Common myeloid progenitor, CD34-positive (primary cell): ENCODE data around the gene F3.
A peak's percentile ranks its signal among the peaks of the same experiment; 100 is the strongest.

Source experiments
- CTCF ChIA-PET: fragments of 350-600 bp; sonication (Branson Sonifier 250); formaldehyde crosslinking; loops from one replicate; lab custom pipeline; 2021; ENCODE audit warnings: antibody characterized with exemption; lab: Charles Lee
- POLR2A ChIA-PET: fragments of 350-600 bp; sonication (Branson Sonifier 250); formaldehyde crosslinking; loops from one replicate; lab custom pipeline; 2021; ENCODE audit warnings: antibody characterized with exemption; lab: Charles Lee
- DNase-seq, 3 donors: peaks; one replicate each; pipeline versions ENCODE4 v3.0.0 to v3.0.0-alpha.2; 2013
- H3K27ac ChIP-seq, 2 experiments: 1 replicate in 1 of 2; 2 replicates in 1 of 2; pipeline ENCODE4 v1.7.0; 2013; ENCODE audit warnings: inconsistent platforms in 2 of 2, low read length in 2 of 2, mild to moderate bottlenecking in 2 of 2, low read depth in 1 of 2, moderate library complexity in 1 of 2; ENCODE audit not compliant: severe bottlenecking in 2 of 2, insufficient read depth in 1 of 2, poor library complexity in 1 of 2
- H3K27me3 ChIP-seq, 5 experiments: replicated peaks in 2 of 5; 1 replicate in 3 of 5; 2 replicates in 2 of 5; pipeline versions ENCODE4 v1.6.1 to v1.7.0; 2013; ENCODE audit warnings: low read length in 4 of 5, mild to moderate bottlenecking in 2 of 5, moderate library complexity in 2 of 5, inconsistent platforms in 1 of 5; ENCODE audit not compliant: insufficient read depth in 5 of 5, control insufficient read depth in 4 of 5
- H3K36me3 ChIP-seq, 4 experiments: 1 replicate in 2 of 4; 2 replicates in 2 of 4; pipeline versions ENCODE4 v1.6.1 to v1.7.0; 2013; ENCODE audit warnings: low read length in 3 of 4, control low read depth in 1 of 4, mild to moderate bottlenecking in 1 of 4; ENCODE audit not compliant: control insufficient read depth in 4 of 4, insufficient read depth in 4 of 4
- H3K4me1 ChIP-seq, 4 experiments: 1 replicate in 3 of 4; 2 replicates in 1 of 4; pipeline versions ENCODE4 v1.6.1 to v1.7.1; 2013; ENCODE audit warnings: low read length in 3 of 4, mild to moderate bottlenecking in 3 of 4, control low read depth in 1 of 4, inconsistent platforms in 1 of 4, moderate library complexity in 1 of 4; ENCODE audit not compliant: control insufficient read depth in 4 of 4, insufficient read depth in 4 of 4; ENCODE audit errors: control extremely low read depth in 1 of 4
- H3K4me3 ChIP-seq, 7 experiments: 1 replicate in 4 of 7; 2 replicates in 3 of 7; pipeline versions ENCODE4 v1.5.1 to v1.7.0; 2013; ENCODE audit warnings: mild to moderate bottlenecking in 7 of 7, low read length in 6 of 7, moderate library complexity in 6 of 7, inconsistent platforms in 2 of 7, low read depth in 2 of 7, control low read depth in 1 of 7; ENCODE audit not compliant: insufficient read depth in 4 of 7, control insufficient read depth in 1 of 7; ENCODE audit errors: extremely low read depth in 1 of 7
- H3K9me3 ChIP-seq, 5 experiments: 1 replicate in 4 of 5; 2 replicates in 1 of 5; pipeline versions ENCODE4 v1.6.1 to v1.7.1; 2013; ENCODE audit warnings: low read length in 4 of 5, mild to moderate bottlenecking in 2 of 5, inconsistent platforms in 1 of 5, low read depth in 1 of 5, moderate library complexity in 1 of 5; ENCODE audit not compliant: control insufficient read depth in 4 of 5, insufficient read depth in 2 of 5; ENCODE audit errors: control extremely low read depth in 1 of 5
- WGBS: methylation state at CpG from one replicate; pipeline ENCODE4 v1.1.5; 2013; ENCODE audit not compliant: insufficient coverage; 5-methylcytosine and 5-hydroxymethylcytosine counted together

Gene F3

GRCh38 chr1:94543893-94544635 lies 2.5 kb upstream of the F3 start:
- peaks cover 5 to 20% (median 17%) of the 10 kb centered on the region in 5 experiments for H3K27me3 ChIP-seq
- ChIA-PET POLR2A (no interaction called here), CTCF (interaction anchor here (2.3 kb wide), 1 partner anchor 17 kb away, joined by 7 read pairs; no protein-coding TSS in a partner anchor)
- H3K9me3 ChIP-seq = peaks cover 0 to 4% (median 2%) of the 10 kb centered on the region in 5 experiments
- H3K36me3 ChIP-seq = no peaks in the 10 kb centered on the region
- DNase-seq = no peak
- WGBS = 100% methylated on average over 1 of the region's 4 CpGs
- no peak overlapping the region for H3K4me3 ChIP-seq
- H3K4me1 ChIP-seq = peaks cover 8 to 27% (median 23%) of the 10 kb centered on the region in 4 experiments
- no peak overlapping the region for H3K27ac ChIP-seq

- no peak overlapping the region for H3K27ac ChIP-seq
- H3K4me3 ChIP-seq = peak overlapping the region in 3 of 7 experiments; percentile 78 to 85 (median 81)
- ChIA-PET CTCF (interaction anchor here (2.3 kb wide), 1 partner anchor 18 kb away, joined by 7 read pairs; no protein-coding TSS in a partner anchor), POLR2A (no interaction called here)
- DNase-seq = peak in 2 of 3 donors; percentile 57 to 69
- H3K9me3 ChIP-seq = peaks cover 0 to 4% (median 2%) of the 10 kb centered on the region in 5 experiments
- H3K27me3 ChIP-seq = peaks cover 5 to 24% (median 20%) of the 10 kb centered on the region in 5 experiments
- 0% methylated on average over 1 of the region's 1 CpG for whole genome bisulfite sequencing
- H3K4me1 ChIP-seq = peaks cover 8 to 27% (median 23%) of the 10 kb centered on the region in 4 experiments
- no peaks in the 10 kb centered on the region for H3K36me3 ChIP-seq
Measured at GRCh38 chr1:94543001-94543400, 1.4 kb upstream of the F3 start.

- no peak overlapping the region for H3K27ac ChIP-seq
- H3K4me1 ChIP-seq = peaks cover 8 to 27% (median 23%) of the 10 kb centered on the region in 4 experiments
- peak in 2 of 3 donors; percentile 56 to 62 for DNase-seq
- no peaks in the 10 kb centered on the region for H3K36me3 ChIP-seq
- ChIA-PET CTCF (interaction anchor here (0.7 to 2.3 kb wide), 7 partner anchors 9 to 135 kb away, joined by 3 to 7 read pairs (median 3); no protein-coding TSS in a partner anchor), POLR2A (no interaction called here)
- peaks cover 5 to 24% (median 20%) of the 10 kb centered on the region in 5 experiments for H3K27me3 ChIP-seq
- H3K9me3 ChIP-seq = peaks cover 0 to 4% (median 2%) of the 10 kb centered on the region in 5 experiments
- WGBS = 1% methylated on average over 22 of the region's 26 CpGs
- peak overlapping the region; percentile 13 to 85 (median 74) for H3K4me3 ChIP-seq
Measured at GRCh38 chr1:94542088-94542870, 720 bp upstream of the F3 start.

GRCh38 chr1:94540440-94541245 lies 916 bp downstream of the F3 start:
- POLR2A ChIA-PET = no interaction called here

GRCh38 chr1:94539496-94539895 lies 2.1 kb downstream of the F3 start:
- H3K9me3 ChIP-seq = peaks cover 0 to 4% (median 2%) of the 10 kb centered on the region in 5 experiments
- H3K27me3 ChIP-seq = peaks cover 5 to 24% (median 17%) of the 10 kb centered on the region in 5 experiments
- DNase-seq = no peak
- CTCF ChIA-PET = interaction anchor here (0.9 to 1.6 kb wide), 2 partner anchors 17 to 19 kb away, joined by 3 to 4 read pairs; no protein-coding TSS in a partner anchor
- H3K27ac ChIP-seq = no peak overlapping the region
- WGBS = 100% methylated on average over 3 of the region's 3 CpGs
- POLR2A ChIA-PET = no interaction called here
- peaks cover 8 to 27% (median 22%) of the 10 kb centered on the region in 4 experiments for H3K4me1 ChIP-seq
- H3K36me3 ChIP-seq = no peaks in the 10 kb centered on the region
- no peak overlapping the region for H3K4me3 ChIP-seq

More at GRCh38 chr1:94540440-94541245, 916 bp downstream of the F3 start:
- peaks cover 5 to 24% (median 17%) of the 10 kb centered on the region in 5 experiments for H3K27me3 ChIP-seq
- H3K36me3 ChIP-seq = no peaks in the 10 kb centered on the region
- H3K27ac ChIP-seq = no peak overlapping the region
- CTCF ChIA-PET = interaction anchor here (0.9 to 1.5 kb wide), 3 partner anchors 16 to 267 kb away, joined by 3 to 4 read pairs (median 4); no protein-coding TSS in a partner anchor
- WGBS = 60% methylated on average over 14 of the region's 23 CpGs
- DNase-seq = no peak
- peaks cover 8 to 27% (median 23%) of the 10 kb centered on the region in 4 experiments for H3K4me1 ChIP-seq
- H3K9me3 ChIP-seq = peaks cover 0 to 4% (median 2%) of the 10 kb centered on the region in 5 experiments
- H3K4me3 ChIP-seq = peak overlapping the region; percentile 62 to 85 (median 78)

GRCh38 chr1:94538243-94538827 lies 3.2 kb downstream of the F3 start:
- Histone ChIP-seq H3K9me3 (peaks cover 0 to 4% (median 2%) of the 10 kb centered on the region in 5 experiments), H3K36me3 (no peaks in the 10 kb centered on the region), H3K4me1 (peaks cover 8 to 26% (median 22%) of the 10 kb centered on the region in 4 experiments), H3K4me3 (no peak overlapping the region), H3K27ac (no peak overlapping the region), H3K27me3 (peaks cover 5 to 24% (median 15%) of the 10 kb centered on the region in 5 experiments)
- CTCF ChIA-PET = interaction anchor here (0.9 to 1.6 kb wide), 2 partner anchors 9 to 16 kb away, joined by 3 read pairs; no protein-coding TSS in a partner anchor
- POLR2A ChIA-PET = no interaction called here
- DNase-seq = no peak
- WGBS = 95% methylated on average over 3 of the region's 6 CpGs
